HG03378 (cell line): ENCODE results near the gene SLC7A10.
"Not testable (repeated sequence)": the region's sequence is repeated elsewhere in the genome, so short reads cannot be mapped to it uniquely, and the experiment has no call there.

Experiments
- ATAC-seq: cut with Tn5 transposase; IDR thresholded peaks from one replicate; pipeline ENCODE4 v1.9.1; 2021; ENCODE audit warnings: mild to moderate bottlenecking, moderate library complexity; ENCODE audit not compliant: unreplicated experiment

SLC7A10 gene

DNA sequence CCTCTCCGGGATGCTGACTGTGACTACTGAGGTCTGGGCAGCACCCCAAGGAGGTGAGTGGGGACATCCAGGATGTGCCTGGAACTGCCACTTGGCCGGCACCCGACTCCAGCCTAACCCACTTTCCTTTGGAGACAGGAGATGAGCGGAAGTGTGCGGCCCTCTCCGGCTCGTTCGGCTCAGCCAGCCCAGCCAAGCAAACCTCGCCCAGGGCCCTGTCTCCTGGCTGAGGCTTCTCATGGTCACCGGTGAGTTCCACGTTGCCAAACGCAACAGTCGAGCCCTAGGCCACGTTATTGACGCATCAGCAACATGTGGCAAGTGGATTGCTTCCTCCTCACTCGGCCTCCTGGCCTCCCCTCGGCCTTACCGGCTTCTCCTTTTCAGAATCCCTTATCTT, 5.5 kb downstream of the SLC7A10 start:
- ATAC-seq = no peak

DNA sequence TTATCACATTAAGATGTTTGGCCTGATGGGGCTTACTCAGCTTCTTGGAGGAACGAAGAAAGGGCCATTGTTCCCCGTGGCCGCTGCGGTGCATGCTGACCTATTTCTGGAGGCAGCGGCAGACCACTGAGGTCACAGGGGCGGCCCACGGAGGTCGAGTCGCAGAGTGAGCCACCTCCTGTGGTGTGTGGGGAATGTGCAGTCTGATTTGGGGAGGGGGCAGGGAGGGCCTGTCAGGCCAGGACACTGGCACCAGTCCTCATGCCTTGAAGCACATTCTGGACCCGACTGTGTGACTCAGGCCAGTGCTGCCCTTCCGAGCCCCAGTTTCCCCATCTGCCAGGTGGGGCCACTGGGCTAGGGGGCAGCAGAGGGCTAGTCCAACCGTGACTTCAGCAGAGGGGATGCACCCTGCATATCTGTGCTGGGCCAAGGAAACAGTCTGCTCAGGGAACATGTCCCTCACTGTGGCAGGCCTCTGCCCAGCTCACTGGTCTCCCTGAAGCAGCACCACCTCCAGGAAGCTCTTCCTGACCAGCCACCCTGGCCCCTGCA, 6.3 kb downstream of the SLC7A10 start:
- no peak for ATAC-seq

DNA sequence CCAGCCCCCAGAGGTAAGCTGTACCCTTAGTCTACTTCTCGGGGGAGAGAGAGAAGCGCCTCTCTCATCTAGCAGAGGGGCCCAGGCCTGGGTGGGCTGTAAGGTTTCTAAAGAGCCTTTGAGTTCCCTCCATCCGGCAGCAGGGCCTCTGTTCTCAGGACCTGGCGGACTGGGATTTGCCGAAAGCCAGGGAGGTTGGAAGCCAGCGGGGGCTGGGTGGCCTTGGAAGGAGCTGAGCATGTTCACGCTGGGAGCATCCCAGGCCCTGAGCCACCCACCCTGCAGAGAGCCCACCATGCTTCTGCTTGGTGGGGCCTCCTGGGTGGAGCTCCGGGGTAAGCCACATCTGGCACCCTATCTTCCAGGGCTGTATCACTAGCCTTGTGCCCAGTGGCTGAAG, 7.8 kb downstream of the SLC7A10 start:
- no peak for ATAC-seq

DNA sequence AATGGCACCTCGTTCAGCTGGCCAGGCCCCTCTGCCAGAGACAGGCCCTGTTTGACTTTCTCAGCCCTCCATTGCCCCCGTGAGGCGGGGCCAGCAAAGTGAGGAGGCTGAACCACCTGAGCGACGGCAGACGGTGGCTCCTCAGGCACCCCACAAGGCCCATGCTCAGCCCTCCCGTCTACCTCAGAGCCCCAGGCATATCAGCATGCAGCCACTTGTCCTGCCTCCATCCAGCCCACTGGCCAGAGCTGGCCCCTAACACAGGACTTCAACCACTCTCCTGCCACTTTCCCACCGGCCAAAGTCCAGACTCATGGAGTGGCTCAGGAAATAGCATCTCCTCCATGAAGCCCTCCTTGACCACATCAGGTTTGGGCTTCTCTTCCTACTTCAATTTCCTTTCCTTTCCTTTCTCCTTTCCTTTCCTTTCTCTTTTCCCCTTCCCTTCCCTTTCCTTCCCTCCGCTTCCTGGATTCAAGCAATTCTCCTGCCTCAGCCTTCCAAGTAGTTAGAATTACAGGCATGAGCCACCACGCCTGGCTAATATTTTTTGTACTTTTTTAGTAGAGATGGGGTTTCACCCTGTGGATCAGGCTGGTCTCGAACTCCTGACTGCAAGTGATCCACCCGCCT, 9.3 kb downstream of the SLC7A10 start:
- no peak for ATAC-seq

DNA sequence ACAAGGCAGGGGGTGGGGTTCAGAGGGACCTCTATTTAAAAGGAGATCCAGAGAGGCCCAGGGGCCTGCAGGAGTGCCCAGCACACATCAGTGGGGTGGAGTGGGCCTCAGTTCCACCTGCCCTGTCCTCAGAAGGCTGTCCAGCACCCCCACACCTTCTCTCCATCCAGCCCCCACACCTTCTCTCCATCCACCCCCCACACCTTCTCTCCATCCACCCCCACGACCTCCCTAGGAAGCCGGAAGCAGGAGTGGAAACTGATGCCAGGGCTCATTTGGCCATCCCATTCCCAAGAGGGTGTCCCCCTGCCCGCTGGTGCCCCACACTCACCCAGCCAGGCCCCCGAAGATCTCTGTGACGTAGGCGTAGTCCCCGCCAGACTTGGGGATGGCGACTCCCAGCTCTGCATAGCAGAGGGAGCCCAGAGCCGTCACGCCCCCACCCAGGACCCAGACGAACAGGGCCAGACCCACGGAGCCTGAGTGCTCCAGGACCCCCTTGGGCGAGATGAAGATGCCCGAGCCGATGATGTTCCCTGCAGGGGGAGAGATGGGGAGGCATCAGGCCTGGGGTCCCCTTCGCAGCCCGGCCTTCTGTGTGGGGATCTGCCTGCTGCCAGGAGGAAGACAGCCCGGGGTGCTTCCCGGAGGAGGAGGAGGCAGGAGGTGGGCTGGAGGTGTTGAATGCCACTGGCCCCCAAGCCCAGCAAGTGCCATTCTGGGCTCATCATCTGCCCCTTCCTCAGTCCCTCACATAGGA, 10.0 kb downstream of the SLC7A10 start:
- no peak for ATAC-seq

DNA sequence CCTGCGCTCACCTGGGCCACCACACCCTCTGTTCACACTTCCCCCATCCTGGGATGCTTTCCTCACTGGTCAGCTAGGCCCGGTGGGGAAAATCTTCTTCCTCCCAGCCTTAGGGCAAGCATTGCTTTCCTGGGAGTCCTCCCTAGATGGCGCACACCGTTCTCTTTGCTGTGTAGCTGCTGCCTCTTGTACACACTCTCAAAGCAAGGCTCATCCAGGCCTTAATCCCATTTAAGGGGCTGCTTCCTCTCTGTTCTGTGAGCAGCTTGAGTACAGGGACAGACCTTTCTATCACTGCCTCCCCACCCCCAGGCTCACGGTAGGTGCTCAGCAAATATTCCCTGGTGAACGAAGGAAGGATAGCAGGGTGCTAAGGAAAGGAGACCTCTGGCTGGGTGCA, 11.1 kb downstream of the SLC7A10 start:
- no peak for ATAC-seq

DNA sequence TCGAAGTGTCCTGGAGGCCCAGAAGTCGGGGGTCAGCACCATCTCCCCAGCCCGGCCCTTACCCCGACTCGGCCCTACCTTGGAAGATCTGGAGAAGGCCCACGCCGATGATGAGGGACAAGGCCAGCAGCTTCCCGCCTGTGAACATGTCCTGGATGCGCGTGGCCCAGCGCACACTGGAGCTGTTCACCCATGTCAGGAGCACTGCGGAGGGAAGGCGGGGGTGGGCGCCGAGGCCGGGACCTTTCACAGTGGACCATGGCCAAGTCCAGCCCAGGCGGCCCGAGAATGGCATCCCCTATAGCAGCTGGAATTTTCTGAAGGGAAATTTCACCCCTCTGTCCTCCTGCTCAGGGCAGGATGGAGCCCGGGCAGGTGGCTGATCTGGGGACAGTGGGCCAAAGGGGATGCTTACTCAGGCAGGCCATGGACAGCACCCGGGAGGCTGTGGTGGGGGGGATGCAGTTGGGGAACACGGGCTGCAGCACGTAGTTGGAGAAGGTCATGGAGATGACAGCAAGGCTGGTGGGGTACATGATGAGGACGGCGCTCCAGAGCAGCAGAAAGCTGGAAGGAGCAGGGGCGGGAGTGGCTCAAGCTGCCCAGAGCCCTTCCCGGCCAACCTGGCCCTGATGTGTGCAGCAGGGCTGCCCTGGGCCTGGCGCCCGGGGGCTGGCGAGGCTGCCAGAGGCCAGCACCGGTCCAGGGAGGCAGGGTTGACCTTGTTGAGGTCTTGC, 13.0 kb downstream of the SLC7A10 start:
- ATAC-seq = no peak

DNA sequence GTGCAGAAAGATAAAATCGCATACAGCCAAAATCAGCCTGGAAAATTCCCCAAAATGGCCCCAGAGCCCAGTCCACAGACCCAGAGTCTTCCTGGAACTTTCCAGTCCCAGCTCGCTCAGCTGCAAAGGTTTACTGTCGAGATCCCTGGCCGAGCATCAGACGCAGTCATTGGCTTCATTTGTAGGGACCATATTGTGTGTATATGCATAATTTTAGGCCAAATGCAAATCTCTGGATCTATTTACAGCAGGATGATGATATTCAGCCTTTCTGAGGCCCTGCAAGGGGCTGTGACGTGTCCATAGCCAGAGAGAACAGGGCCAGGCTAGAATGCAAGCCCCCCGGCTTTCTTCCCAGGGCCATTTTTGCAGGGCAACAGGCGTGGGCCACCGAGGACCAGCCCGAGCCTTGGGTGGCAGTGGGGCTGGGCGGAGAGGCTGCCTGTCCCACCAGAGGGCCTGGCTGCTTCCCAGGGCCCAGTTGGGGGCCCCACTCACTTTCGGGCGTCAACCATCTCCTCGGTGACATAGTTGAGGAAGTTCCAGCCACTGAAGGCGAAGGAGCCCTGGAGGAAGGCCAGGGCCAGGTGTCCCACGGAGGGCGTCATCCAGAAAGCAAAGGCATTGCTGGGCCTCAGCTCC, 13.7 kb downstream of the SLC7A10 start:
- no peak for ATAC-seq

DNA sequence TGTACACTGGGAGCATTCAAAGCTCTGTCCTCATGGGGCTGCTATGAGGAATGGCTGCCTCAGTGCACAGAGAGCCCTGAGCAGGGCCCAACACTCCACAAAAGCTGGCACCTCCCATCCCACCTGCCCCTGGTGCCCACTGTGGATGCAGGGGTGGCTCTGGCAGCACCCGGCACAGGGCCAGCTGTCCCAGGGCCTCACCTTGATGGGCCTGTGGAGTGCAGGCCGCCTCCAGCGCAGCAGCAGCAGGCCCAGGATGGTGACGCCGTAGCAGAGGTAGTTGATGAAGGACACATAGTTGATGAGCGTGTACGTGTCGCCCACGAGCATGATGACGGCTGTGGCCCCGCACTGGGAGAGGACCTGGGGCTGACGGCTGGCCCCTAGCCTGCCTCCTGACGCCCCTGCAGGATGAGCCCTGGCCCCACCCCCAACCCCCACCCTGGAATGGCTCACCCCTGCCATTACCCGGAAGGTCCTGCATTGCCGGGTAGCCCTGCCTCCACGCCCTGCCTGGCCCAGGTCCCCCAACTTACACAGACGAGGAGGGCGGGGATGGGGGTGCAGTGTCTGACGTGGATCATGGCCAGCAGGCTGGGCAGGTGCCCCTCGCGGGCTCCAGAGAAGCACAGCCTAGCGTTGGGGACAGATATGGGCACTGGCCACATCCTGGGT, 15.2 kb downstream of the SLC7A10 start:
- ATAC-seq = no peak

DNA sequence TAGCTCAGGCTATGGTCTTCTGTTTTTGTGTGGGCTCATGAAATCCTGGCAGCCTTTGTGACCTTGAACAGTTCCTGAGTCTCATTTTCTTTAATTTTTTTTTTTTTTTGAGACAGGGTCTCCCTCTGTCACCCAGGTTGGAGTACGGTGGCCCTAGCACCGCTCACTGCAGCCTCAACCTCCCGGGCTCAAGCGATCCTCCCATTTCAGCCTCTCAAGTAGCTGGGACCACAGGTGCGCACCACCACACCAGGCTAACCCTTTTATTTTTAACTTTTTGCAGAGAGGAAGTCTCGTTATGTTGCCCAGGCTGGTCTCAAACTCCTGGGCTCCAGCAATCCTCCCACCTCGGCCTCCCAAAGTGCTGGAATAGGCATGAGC, 15.8 kb downstream of the SLC7A10 start:
- not testable (repeated sequence) for ATAC-seq

DNA sequence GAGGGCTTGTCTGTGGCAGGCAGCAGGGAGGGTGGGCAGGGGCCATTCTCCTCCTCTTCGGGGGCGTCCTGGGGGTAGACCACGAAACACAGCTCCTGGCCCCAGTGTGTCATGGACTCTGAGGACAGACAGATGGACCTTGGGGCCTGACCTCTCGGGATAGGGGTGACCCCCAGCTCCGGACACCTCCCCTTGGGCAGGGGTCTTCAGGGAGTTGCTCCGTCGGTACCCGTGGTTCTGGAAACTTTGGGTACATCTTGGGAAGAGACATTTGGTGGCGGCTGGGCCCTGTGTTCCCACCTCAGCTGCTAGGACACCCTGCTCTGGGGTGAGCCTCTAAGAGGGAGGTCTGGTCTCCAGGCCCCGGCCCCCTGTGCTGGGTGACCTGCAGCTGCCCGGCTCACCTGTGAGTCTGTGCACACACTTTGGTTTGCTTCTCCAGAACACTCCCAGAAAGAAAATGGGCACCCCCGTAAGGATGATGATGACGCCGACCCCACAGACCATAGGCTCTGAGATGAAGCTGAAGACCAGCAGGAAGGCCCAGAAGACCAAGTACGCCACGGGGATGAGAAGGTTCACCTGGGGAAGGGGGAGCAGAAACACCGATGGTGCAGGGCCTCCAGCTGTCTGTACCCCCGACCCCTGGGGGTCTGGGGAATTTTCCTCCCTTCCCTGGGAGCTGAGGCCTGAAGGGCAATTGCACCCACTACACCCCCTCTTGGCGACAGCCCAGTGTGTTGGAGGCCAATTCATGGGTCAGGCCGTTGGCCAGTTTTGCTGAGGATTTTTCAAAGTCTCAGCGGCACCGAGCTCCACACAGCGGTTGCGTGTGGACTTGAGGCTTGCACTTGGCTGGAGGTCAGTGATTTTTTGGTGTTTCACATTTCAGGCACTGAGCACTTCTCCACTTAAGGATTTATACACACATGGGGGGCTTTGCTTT, 16.5 kb downstream of the SLC7A10 start:
- ATAC-seq = no peak

DNA sequence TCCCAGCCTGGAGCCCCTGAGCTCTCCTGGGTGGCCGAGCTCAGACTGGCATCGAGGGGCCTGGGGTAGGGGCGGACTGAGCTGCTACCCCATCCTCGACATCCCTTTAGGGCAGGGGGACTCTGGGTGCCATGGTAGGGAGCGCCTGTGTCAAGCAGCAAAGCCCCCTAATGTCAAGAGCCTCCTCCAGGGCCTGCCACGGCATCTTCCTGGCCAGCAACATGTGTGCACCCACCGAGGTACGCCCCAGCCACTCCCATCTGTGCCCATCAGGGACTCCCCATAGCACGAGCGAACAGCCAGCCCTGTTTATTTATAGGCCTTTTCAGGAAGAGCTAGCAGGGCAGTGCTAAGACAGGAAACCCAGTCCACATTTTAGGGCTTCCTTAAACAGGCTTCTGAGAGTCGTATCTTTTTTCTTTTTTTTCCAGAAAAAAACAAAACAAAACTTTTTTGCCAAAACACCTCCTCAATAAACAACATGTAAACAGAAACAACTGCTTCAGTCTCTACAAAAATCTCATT, 17.2 kb downstream of the SLC7A10 start:
- no peak for ATAC-seq

DNA sequence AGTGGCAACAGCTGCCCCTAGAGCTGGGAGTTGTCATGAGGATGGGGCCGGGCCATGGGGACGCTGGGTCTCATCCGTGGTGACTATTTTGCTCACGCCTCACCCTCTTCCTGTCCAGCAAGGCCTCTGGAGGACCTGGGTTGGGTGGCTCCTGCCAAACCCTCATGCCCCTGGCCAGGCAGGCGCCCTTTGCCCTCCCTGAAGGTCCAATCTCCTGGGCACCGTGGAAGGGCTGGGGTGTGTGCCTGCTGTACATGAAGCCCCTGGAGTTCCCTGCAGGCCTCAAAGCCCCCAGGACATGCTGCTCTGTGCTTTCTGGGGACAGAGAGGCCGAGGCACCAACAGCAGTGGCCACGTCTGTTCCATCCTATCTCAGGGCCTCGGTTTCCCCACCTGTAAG, 17.7 kb downstream of the SLC7A10 start:
- ATAC-seq = no peak

DNA sequence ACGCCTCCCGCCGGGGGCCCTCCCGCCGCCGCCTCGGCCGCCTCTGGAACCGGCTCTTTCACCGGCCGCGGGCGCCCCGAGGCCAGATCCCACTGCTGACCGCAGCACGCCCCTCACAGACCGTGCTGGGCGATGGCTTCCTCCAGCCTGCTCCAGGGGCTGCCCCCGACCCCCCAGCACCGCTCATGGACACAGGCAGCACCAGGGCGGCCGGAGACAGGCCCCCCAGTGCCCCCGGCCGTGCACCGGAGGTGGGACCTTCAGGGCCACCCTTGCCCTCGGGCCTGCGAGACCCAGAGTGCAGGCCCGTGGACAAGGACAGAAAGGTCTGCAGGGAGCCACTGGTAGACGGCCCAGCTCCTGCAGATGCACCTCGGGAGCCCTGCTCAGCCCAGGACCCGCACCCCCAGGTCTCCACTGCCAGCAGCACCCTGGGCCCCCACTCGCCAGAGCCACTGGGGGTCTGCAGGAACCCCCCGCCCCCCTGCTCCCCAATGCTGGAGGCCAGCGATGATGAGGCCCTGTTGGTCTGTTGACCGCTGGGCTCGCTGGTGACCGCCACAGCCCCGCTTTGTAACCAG, 18.5 kb downstream of the SLC7A10 start:
- ATAC-seq = no peak

DNA sequence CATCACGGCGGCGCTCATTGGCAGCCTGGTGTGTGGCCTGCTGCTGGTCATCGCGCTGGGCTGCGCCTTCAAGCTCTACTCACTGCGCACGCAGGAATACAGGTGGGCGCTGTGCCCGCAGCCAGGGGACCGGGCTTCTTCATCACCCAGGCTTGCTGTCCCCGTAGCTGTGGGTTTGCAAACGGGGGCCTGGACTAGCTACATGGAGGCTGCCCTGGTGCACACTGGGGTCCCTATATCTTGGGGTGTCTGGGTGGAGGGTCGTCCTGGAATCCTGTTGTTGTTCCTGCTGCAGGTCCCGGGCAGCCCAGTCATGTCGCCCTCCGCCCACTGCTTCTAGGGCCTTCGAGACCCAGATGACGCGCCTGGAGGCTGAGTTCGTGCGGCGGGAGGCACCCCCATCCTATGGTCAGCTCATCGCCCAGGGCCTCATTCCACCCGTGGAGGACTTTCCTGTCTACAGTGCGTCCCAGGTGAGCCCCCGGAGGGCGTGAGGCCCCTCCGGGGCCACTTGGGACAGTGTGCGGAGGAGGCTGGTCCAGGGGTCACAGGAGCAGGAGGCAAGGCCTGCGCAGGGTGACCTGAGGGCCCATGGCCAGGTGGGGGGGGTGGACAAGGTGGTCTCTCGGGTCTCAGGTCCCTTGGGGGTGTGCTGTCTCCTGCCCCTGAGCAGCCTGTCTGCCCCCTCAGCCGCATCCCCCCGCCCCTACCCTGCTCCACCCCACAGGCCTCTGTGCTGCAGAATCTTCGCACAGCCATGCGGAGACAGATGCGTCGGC, 19.2 kb downstream of the SLC7A10 start:
- no peak for ATAC-seq

DNA sequence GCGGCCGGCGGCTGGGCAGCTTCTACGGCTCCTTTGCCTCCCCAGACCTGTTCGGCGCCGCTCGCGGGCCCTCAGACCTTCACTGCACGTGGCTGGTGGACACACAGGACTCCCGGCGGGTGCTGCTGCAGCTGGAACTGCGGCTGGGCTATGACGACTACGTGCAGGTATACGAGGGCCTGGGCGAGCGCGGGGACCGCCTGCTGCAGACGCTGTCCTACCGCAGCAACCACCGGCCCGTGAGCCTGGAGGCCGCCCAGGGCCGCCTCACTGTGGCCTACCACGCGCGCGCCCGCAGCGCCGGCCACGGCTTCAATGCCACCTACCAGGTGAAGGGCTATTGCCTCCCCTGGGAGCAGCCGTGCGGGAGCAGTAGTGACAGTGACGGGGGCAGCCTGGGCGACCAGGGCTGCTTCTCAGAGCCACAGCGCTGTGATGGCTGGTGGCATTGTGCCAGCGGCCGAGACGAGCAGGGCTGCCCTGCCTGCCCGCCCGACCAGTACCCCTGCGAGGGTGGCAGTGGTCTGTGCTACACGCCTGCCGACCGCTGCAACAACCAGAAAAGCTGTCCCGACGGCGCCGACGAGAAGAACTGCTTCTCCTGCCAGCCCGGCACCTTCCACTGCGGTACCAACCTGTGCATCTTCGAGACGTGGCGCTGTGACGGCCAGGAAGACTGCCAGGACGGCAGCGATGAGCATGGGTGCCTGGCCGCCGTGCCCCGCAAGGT, 20.0 kb downstream of the SLC7A10 start:
- ATAC-seq = no peak

DNA sequence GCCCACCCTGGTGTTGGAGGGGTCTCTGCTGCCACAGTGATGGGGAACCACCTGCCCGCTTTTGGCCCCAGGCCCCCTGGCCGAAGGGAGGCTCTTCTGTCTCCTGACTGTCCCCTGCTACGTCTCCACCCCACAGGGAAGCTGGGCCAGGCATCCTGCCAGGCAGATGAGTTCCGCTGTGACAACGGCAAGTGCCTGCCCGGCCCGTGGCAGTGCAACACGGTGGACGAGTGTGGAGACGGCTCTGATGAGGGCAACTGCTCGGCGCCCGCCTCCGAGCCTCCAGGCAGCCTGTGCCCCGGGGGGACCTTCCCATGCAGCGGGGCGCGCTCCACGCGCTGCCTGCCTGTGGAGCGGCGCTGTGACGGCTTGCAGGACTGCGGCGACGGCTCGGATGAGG, 20.5 kb downstream of the SLC7A10 start:
- ATAC-seq = no peak
